Parathyroid adenoma (tissue), 2 donors: ENCODE results near the gene GLOD4.

Experiments
- H2AFZ ChIP-seq: fragments of 300-600 bp; sonication (generic); one replicate; pipeline ENCODE4 v1.7.0; 2017; ENCODE audit warnings: antibody characterized with exemption, mild to moderate bottlenecking
- H3K27ac ChIP-seq: fragments of 300-600 bp; sonication (generic); one replicate; pipeline ENCODE4 v1.7.0; 2017
- H3K27me3 ChIP-seq: fragments of 300-600 bp; sonication (generic); one replicate; pipeline ENCODE4 v1.7.0; 2017; ENCODE audit warnings: low read length; ENCODE audit not compliant: control insufficient read depth, insufficient read depth
- H3K36me3 ChIP-seq: fragments of 300-600 bp; sonication (generic); one replicate; pipeline ENCODE4 v1.7.0; 2017; ENCODE audit warnings: low read length; ENCODE audit not compliant: control insufficient read depth, insufficient read depth
- H3K4me1 ChIP-seq: fragments of 300-600 bp; sonication (generic); one replicate; pipeline ENCODE4 v1.7.0; 2017; ENCODE audit warnings: control low read depth
- H3K4me2 ChIP-seq: fragments of 300-600 bp; sonication (generic); one replicate; pipeline ENCODE4 v1.7.0; 2017; ENCODE audit warnings: low read length
- H3K4me3 ChIP-seq: fragments of 300-600 bp; sonication (generic); one replicate; pipeline ENCODE4 v1.7.0; 2017; ENCODE audit warnings: low read depth, low read length
- H3K79me2 ChIP-seq: fragments of 300-600 bp; sonication (generic); one replicate; pipeline ENCODE4 v1.7.0; 2017; ENCODE audit warnings: control low read depth
- H3K9ac ChIP-seq: fragments of 300-600 bp; sonication (generic); one replicate; pipeline ENCODE4 v1.7.0; 2017; ENCODE audit warnings: mild to moderate bottlenecking
- H3K9me3 ChIP-seq: fragments of 300-600 bp; sonication (generic); one replicate; pipeline ENCODE4 v1.7.0; 2017; ENCODE audit warnings: low read length; ENCODE audit not compliant: control insufficient read depth
- TF ChIP-seq, protein P1 (sequence below): fragments of 300-600 bp; sonication (generic); IDR thresholded peaks from one replicate; pipeline ENCODE4 v1.7.0; 2017; ENCODE audit warnings: antibody characterized with exemption, mild to moderate bottlenecking
- donor health status: primary hyperparathyroidism.

Gene GLOD4

DNA sequence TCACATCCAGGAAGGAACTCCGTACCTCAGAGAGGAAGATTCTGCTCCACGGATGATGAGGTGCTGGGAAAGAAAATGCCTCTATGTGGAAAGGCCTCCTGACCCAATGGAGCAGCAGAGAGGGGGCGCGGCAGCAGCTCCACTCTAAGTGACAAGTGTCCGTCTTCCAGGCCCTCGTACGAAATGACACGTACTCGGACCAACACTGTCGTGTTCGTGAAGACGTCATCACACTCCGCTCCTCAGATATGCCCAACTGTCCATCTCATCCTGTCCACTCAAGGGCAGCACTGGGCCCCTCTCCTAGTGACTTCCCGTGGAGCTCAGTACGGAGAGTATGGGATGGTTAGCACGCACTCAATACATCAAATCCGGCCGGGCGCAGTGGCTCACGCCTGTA lies 32.3 kb upstream of the GLOD4 start:
- Histone ChIP-seq H3K4me3 (no peak overlapping the region), H3K79me2 (no peaks in the 10 kb centered on the region), H2AFZ (no peak overlapping the region), H3K4me2 (no peak overlapping the region), H3K36me3 (no peaks in the 10 kb centered on the region), H3K4me1 (no peaks in the 10 kb centered on the region), H3K9ac (no peak overlapping the region), H3K27me3 (no peaks in the 10 kb centered on the region), H3K27ac (no peak overlapping the region), H3K9me3 (no peaks in the 10 kb centered on the region)
- TF ChIP-seq, protein P1, sequence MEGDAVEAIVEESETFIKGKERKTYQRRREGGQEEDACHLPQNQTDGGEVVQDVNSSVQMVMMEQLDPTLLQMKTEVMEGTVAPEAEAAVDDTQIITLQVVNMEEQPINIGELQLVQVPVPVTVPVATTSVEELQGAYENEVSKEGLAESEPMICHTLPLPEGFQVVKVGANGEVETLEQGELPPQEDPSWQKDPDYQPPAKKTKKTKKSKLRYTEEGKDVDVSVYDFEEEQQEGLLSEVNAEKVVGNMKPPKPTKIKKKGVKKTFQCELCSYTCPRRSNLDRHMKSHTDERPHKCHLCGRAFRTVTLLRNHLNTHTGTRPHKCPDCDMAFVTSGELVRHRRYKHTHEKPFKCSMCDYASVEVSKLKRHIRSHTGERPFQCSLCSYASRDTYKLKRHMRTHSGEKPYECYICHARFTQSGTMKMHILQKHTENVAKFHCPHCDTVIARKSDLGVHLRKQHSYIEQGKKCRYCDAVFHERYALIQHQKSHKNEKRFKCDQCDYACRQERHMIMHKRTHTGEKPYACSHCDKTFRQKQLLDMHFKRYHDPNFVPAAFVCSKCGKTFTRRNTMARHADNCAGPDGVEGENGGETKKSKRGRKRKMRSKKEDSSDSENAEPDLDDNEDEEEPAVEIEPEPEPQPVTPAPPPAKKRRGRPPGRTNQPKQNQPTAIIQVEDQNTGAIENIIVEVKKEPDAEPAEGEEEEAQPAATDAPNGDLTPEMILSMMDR: no peak

DNA sequence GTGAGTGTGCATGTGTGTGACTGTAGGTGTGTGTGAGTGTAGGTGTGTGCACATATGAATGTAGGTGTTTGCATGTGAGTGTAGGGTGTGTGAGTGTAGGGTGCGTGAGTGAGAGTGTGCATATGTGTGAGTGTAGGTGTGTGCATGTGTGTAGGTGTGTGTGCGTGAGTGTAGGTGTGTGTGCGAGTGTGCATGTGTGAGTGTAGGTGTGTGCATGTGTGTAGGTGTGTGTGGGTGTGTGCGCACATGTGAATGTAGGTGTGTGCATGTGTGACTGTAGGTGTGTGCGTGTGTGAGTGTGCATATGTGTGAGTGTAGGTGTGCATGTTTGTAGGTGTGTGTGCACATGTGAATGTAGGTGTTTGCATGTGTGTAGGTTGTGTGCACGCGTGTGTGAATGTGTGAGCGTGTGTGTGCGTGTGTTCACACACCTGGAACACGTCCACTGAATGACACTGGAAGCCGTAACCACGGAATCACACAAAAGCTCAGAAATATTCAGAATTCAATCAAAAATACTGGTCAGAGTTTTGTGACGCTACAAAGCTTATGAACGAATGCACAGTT lies 30.6 kb upstream of the GLOD4 start:
- Histone ChIP-seq H3K4me1 (no peaks in the 10 kb centered on the region), H3K27me3 (no peaks in the 10 kb centered on the region), H3K9me3 (no peaks in the 10 kb centered on the region), H2AFZ (no peak overlapping the region), H3K27ac (no peak overlapping the region), H3K79me2 (no peaks in the 10 kb centered on the region), H3K9ac (no peak overlapping the region), H3K36me3 (no peaks in the 10 kb centered on the region), H3K4me2 (no peak overlapping the region), H3K4me3 (no peak overlapping the region)
- TF ChIP-seq, protein P1: no peak

DNA sequence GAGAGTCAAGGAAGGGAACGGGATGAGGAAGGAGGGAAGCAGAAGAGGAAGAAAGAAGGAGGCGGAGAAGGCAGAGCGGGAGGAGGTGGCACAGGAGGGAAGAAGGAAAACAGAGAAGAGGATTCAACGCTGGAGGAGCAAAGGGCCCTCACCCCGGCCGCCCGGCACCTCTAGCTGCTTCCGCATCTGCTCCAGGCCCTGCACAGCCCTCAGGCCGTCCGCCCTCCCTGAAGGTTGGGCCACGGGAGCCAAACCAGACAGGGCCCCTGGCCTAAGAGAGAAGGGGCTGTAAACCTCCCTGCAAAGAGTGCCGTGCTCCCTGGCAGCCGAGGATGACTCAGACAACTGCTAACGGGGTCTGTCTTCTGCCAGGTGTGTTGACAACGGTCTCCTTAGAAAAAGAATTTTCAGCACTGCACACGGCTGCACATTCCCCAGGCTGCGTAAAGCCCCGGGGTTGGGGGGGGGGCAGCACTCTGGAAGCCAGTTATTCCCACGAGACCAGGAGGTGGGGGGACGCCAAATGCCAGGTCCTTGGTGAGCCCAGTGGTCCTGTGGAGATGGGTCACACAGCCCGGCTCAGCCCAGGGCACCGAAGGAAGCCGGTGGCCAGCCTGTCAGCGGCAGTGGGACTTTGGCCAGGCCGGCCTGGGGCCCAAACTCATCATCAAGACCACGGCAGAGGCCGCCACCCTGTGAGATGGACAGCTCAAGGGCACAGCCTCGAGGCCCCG lies 29.1 kb upstream of the GLOD4 start:
- Histone ChIP-seq H3K4me1 (no peaks in the 10 kb centered on the region), H3K27me3 (no peaks in the 10 kb centered on the region), H3K27ac (no peak overlapping the region), H3K4me2 (no peak overlapping the region), H2AFZ (no peak overlapping the region), H3K79me2 (no peaks in the 10 kb centered on the region), H3K36me3 (no peaks in the 10 kb centered on the region), H3K4me3 (no peak overlapping the region), H3K9ac (no peak overlapping the region), H3K9me3 (no peaks in the 10 kb centered on the region)
- TF ChIP-seq, protein P1: no peak

DNA sequence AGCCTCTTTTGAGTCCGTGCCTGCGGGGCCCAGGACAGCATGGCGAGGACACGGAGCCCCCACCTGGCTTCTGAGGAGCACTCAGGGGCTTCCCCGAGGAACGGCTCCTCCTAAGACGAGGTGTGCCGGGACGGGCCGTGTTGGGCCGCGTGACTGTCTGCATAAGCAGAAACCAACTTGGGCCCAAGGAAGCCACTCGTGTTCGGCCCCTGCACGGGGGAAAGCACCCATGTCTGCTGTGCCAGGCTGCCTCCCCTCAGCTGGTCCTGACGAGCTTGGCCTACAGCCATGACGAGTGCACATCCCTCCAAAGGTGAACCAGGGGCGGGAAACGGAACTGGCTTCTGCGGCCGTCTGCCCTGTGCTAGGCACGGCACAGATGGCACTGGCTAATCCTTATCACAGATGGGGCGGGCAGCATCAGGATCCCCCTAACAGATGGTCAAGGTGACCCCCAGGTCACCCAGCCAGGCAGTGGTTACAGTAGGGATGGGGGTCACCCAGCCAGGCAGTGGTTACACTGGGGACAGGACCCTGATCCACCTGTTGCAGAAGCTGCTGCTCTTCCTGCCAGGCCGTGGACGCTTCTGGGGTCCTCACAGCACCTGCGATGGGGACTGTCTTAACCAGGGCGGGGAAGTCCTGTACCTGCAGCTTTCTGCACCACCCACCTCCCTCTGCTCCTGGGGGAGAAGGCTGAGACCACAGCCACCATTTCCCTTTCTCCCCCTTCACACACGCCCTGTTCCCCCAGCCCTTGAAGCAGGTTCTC lies 25.6 kb upstream of the GLOD4 start:
- Histone ChIP-seq H3K4me2 (no peak overlapping the region), H3K27me3 (no peaks in the 10 kb centered on the region), H3K4me1 (no peaks in the 10 kb centered on the region), H3K9ac (no peak overlapping the region), H3K4me3 (no peak overlapping the region), H3K79me2 (no peaks in the 10 kb centered on the region), H2AFZ (no peak overlapping the region), H3K27ac (no peak overlapping the region), H3K36me3 (no peaks in the 10 kb centered on the region), H3K9me3 (no peaks in the 10 kb centered on the region)
- TF ChIP-seq, protein P1: no peak
